ENCODE results near the gene TPST1. TPM values are rescaled to one million over a fixed set of nuclear protein-coding genes. Genes with fewer than 3 reads are reported as not detected.
"Not testable (repeated sequence)": the region's sequence is repeated elsewhere in the genome, so short reads cannot be mapped to it uniquely, and the experiment has no call there.

The TPST1 gene
- total RNA-seq, 1 donor from 2014 or later: 31.7 TPM

GRCh38 chr7:66376264-66376945, 171.3 kb downstream of the TPST1 start:
- no peak for DNase-seq (ENCODE audit: low read depth, low spot score)

DNA sequence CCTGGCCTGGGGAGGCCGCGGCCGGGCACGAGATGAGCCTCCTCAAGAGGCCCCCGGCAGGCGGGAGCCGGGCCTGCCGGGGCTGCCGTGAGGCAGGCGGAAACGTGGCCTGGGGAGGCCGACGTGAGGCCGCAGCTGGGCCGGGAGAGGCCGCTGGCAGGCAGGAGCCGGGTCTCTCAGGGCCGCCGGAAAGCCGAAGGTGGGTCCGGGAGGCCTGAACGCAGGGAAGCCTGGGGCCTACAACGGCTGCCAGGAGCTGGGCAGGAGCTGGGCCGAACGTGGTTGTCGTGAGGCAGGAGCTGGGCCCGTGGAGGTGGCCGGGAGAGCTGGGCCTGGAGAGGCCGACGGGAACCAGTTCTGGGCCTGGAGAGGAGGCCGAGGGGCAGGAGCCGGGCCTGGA, 171.9 kb downstream of the TPST1 start:
- no peak for DNase-seq (ENCODE audit: low read depth, low spot score)

DNA sequence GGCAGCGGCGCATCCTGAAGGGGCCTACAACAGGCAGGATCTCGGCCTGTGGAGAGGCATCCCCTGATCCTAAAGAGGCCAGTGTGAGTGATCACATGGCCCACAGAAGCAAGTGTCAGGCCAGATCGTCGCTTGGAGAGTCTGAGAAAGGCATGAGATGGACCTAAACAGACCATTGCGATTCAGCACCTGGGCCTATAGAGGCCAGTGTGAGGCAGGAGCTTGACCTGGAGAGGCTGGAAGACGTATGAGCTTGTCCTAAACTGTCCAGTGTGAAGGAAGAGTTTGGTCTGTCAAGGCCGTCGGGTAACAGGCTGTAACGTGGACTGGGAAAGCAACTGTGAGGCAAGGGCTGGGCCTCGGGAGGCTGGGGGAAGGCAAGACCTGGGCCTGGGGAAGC, 172.6 kb downstream of the TPST1 start:
- DNase-seq (ENCODE audit: low read depth, low spot score): no peak

DNA sequence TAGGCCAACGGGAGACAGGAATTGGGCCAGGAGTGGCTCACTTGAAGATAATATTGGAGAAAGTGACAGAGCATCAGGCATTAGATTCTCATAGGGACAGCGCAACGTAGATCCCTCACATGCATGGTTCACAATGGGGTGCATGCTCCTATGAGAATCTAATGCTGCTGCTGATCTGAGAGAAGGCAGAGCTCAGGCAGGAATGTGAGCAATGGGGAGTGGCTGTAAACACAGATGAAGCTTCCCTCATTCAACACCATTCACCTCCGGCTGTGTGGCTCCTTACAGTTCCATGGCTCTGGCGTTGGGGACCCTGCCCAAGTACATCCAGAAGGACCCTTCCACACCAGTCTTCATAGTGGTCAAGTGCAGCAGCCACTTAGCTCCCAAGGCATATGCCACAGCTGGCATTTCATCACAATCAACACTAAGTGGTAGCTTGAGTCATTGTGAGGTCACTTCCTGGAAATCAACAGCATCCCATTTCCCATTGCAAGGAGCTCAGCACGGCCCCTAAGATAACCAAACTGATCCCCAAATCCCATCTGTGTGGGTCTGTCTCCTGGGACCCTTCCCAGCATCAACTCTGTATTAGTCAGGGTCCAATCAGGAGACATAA, 174.5 kb downstream of the TPST1 start:
- DNase-seq (ENCODE audit: low read depth, low spot score): no peak

- no peak for DNase-seq (ENCODE audit: low read depth, low spot score)
Observed at GRCh38 chr7:66380272-66380888, 175.2 kb downstream of the TPST1 start.

DNA sequence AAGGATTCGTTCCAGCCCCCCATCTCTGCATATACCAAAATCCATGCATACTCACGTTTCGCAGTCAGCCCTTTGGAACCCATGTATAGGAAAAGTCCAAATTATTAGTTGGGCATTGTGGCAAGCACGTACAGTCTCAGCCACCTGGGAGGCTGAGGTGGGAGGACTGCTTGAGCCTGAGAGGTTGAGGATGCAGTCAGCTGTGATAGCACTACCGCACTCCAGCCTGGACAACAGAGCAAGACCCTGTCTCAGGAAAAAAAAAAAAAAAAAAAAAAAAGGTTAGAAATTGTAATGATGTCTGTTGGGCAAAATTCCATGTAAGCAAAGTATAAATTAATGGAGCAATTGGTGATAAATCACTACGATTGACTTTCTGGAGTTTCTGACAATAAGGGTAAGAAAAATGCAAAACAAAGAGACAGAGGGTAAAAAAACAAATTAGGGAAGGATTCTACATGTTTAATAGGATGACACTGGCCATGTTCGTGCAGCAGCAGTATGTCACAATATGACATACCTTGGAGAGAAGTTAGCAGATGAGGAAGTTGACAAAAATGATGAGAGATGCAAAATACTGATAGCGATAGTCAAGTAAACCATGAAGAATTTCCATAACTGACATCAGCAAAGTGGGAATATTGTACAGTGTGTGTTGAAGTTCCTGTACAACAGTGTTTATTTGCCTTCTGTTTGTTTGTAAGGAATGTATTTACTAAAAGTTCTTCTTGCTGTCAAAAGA, 177.2 kb downstream of the TPST1 start:
- DNase-seq (ENCODE audit: low read depth, low spot score): not testable (repeated sequence)

- DNase-seq (ENCODE audit: low read depth, low spot score): not testable (repeated sequence)
Observed at GRCh38 chr7:66385191-66385905, 180.2 kb downstream of the TPST1 start.

DNA sequence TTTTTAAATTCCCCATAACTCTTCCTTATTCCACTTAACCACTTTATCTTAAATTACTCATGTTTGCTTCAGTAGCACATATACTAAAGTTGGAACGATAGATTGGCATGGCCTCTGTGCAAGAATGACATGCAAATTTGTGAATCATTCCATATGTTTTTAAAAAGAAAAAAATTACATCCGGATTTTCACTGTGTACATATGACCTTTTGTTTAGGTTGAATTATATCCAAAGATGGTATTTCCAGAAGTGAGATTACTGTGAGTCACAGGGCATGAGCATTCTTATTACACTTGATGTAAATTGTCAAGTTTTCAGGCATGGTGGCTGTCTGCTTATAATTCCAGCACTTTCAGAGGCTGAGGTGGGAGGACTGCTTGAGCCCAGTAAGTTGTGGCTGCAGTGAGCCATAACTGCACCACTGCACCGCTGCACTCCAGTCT, 190.0 kb downstream of the TPST1 start:
- peak; percentile 17 for DNase-seq (ENCODE audit: low read depth, low spot score)

DNA sequence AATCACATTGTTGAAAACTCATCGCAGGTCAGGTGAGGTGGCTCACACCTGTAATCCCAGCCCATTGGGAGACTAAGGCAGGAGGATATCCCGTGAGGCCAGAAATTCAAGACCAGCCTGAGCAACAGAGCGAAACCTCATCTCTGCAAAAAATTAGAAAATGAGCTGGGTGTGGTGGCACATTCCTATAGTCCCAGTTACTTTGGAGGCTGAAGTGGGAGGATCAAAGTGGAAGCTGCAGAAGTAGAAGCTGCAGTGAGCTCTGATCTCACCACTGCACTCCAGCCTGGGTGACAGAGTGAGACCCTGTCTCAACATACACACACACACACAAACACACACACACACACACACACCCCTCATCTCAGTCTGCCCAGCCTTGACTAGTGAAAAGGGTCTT, 190.9 kb downstream of the TPST1 start:
- not testable (repeated sequence) for DNase-seq (ENCODE audit: low read depth, low spot score)

- not testable (repeated sequence) for DNase-seq (ENCODE audit: low read depth, low spot score)
Observed at GRCh38 chr7:66398841-66399240, 193.7 kb downstream of the TPST1 start.

- no peak for DNase-seq (ENCODE audit: low read depth, low spot score)
Observed at GRCh38 chr7:66399566-66399965, 194.4 kb downstream of the TPST1 start.

- no peak for DNase-seq (ENCODE audit: low read depth, low spot score)
Observed at GRCh38 chr7:66400400-66400799, 195.3 kb downstream of the TPST1 start.

DNA sequence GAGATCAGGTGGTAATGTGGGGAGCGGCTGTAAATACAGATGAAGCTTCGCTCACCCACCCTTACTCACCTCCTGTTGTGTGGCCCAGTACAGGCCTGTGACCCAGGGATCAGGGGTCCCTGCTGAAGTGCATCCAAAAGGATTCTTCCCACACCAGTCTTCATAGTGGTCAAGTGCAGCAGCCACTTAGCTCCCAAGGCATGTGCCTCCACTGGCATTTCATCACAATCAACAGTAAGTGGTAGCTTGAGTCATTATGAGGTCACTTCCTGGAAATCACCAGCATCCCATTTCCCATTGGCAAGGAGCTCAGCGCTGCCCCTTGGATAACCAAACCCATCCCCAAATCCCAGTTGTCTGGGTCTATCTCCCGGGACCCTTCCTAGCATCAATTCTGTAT, 196.0 kb downstream of the TPST1 start:
- not testable (repeated sequence) for DNase-seq (ENCODE audit: low read depth, low spot score)

DNA sequence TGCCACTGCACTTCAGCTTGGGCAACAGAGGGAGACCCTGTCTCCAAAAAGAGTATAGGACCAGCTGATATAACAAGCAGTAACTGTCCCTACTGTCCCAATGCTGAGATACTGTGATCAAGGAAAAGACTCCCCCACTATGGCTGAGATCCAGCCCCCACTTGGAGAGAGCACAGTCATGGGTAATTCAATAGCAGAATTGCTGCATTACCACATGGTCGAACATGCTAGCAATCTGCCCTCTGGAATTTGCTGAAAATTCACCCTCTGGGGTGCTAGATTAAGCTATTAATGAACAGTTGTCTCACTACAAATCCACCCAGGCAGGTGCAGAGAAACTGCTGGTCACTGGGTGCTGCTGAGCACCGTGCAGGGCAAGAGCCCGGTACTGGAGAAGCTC, 196.8 kb downstream of the TPST1 start:
- not testable (repeated sequence) for DNase-seq (ENCODE audit: low read depth, low spot score)

DNA sequence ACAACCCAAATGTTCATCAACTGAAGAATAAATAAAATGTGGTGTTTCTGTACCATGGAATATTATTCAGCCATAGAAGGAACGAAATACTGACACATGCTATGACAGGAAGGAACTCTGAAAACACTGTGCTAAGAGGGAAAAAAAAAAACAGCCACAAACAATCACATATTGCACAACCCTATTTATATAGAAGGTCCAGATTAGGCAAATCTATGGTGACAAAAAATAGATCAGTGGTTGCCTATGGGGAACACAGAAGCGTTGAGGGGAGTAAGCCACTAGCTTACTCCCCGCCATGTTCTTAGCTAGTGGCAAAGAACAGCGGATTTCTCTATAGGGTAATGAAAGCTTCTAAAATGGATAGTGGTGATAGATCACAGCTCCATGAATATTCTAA, 198.4 kb downstream of the TPST1 start:
- no peak for DNase-seq (ENCODE audit: low read depth, low spot score)

- DNase-seq (ENCODE audit: low read depth, low spot score): no peak
Observed at GRCh38 chr7:66409493-66409892, 204.4 kb downstream of the TPST1 start.

Other genes with a start within 250 kb of the TPST1 start
- gene GUSB, start 223.1 kb upstream of the TPST1 start, total RNA-seq: 25.1 and 31.9 TPM in 2 replicates
- 61.8 and 69.8 TPM in 2 replicates for gene ASL, start 129.5 kb upstream of the TPST1 start, total RNA-seq
- gene CRCP, start 90.5 kb upstream of the TPST1 start, total RNA-seq: 33.0 and 37.7 TPM in 2 replicates